Keratinocyte (primary cell): Measurements from ENCODE around the gene ABHD15. TPM values are rescaled to one million over a fixed set of nuclear protein-coding genes. Genes with fewer than 3 reads are reported as not detected.
A peak's percentile ranks its signal among the peaks of the same experiment; 100 is the strongest.

Experiments
- DNase-seq: peaks from one replicate; pipeline ENCODE4 v3.0.0-alpha.2; 2011; ENCODE audit warnings: low read depth, missing footprints, low spot score
- FAIRE-seq: peaks from 2 replicates; lab custom pipeline; 2011; peaks lifted over from hg19 to GRCh38; lab: Jason Lieb, UNC
- H2AFZ ChIP-seq: 2 replicates; pipeline ENCODE4 v1.6.0; 2012; ENCODE audit warnings: low read length, control low read depth, inconsistent platforms; ENCODE audit not compliant: control insufficient read depth
- H3K27ac ChIP-seq: 2 replicates; pipeline ENCODE4 v1.5.1; 2011; ENCODE audit warnings: low read length; ENCODE audit not compliant: control insufficient read depth, insufficient read depth
- H3K27me3 ChIP-seq: 3 replicates; pipeline ENCODE4 v1.6.0; 2011; ENCODE audit warnings: low read length; ENCODE audit not compliant: control insufficient read depth, insufficient read depth; ENCODE audit errors: extremely low read depth
- H3K36me3 ChIP-seq, 2 experiments: 2 replicates in 1 of 2; 3 replicates in 1 of 2; pipeline ENCODE4 v1.5.1; 2011; ENCODE audit warnings: low read length in 2 of 2, mild to moderate bottlenecking in 1 of 2; ENCODE audit not compliant: control insufficient read depth in 2 of 2, insufficient read depth in 2 of 2; ENCODE audit errors: extremely low read depth in 1 of 2
- H3K4me1 ChIP-seq: 3 replicates; pipeline ENCODE4 v1.5.1; 2011; ENCODE audit warnings: low read length; ENCODE audit not compliant: control insufficient read depth, insufficient read depth; ENCODE audit errors: extremely low read depth
- H3K4me2 ChIP-seq: 3 replicates; pipeline ENCODE4 v1.6.0; 2011; ENCODE audit warnings: low read depth, low read length; ENCODE audit not compliant: control insufficient read depth, insufficient read depth; ENCODE audit errors: extremely low read depth
- H3K4me3 ChIP-seq, 3 experiments: fragments of 200-600 bp in 1 of 3; sonication (generic) in 1 of 3; 2 replicates in 2 of 3; 3 replicates in 1 of 3; pipeline ENCODE4 v1.5.1; 2011 to 2016; ENCODE audit warnings: low read length in 3 of 3, mild to moderate bottlenecking in 3 of 3, control low read depth in 2 of 3, inconsistent platforms in 1 of 3, low read depth in 1 of 3, mixed read lengths in 1 of 3, mixed run types in 1 of 3, moderate library complexity in 1 of 3; ENCODE audit not compliant: control insufficient read depth in 2 of 3, insufficient read depth in 2 of 3; ENCODE audit errors: extremely low read depth in 1 of 3
- H3K79me2 ChIP-seq: 2 replicates; pipeline ENCODE4 v1.6.0; 2012; ENCODE audit warnings: low read length; ENCODE audit not compliant: control insufficient read depth, insufficient read depth
- H3K9ac ChIP-seq: 3 replicates; pipeline ENCODE4 v1.6.0; 2011; ENCODE audit warnings: low read length; ENCODE audit not compliant: control insufficient read depth, insufficient read depth; ENCODE audit errors: extremely low read depth
- H3K9me1 ChIP-seq: 3 replicates; pipeline ENCODE4 v1.6.0; 2011; ENCODE audit warnings: low read length; ENCODE audit not compliant: control insufficient read depth, insufficient read depth; ENCODE audit errors: extremely low read depth
- H3K9me3 ChIP-seq: 2 replicates; pipeline ENCODE4 v1.5.1; 2012; ENCODE audit warnings: low read depth, low read length; ENCODE audit not compliant: control insufficient read depth
- H4K20me1 ChIP-seq: 3 replicates; pipeline ENCODE4 v1.6.0; 2011; ENCODE audit warnings: low read length; ENCODE audit not compliant: control insufficient read depth, insufficient read depth; ENCODE audit errors: extremely low read depth
- EZH2 ChIP-seq: IDR thresholded peaks from one replicate; pipeline ENCODE4 v1.6.1; 2012; ENCODE audit warnings: inconsistent platforms, mild to moderate bottlenecking, low read length, moderate library complexity
- dilution Hi-C: fragments of 300-500 bp; cut with MboI; formaldehyde crosslinking; loops from one replicate; pipeline ENCODE4 v1.7.0; 2020; ENCODE audit warnings: low sequenced_read_pairs; ENCODE audit not compliant: extremely low pct_ligation_motif_present
- polyA plus RNA-seq, 5 experiments: library from polyadenylated mRNA; depleted of rRNA in 3 of 5; stranded (reverse) in 3 of 5; stranded (forward) in 1 of 5; unstranded in 1 of 5; fragments of >200 nt; gene quantifications; 1 replicate in 1 of 5; 2 replicates in 3 of 5; 3 replicates in 1 of 5; pipeline versions ENCODE4 v1.2.1 to v1.2.3, GENCODE V29; 2011 to 2012; ENCODE audit warnings: missing spikeins in 2 of 5, low read depth in 1 of 5, low replicate concordance in 1 of 5
- TF ChIP-seq, protein P1 (sequence below), 3 experiments: IDR thresholded peaks in 1 of 3; conservative IDR thresholded peaks in 1 of 3; optimal IDR thresholded peaks in 1 of 3; 2 replicates in 2 of 3; 3 replicates in 1 of 3; pipeline versions ENCODE3 to v1.5.1; 2011; ENCODE audit warnings: low read length in 3 of 3, mild to moderate bottlenecking in 3 of 3, moderate library complexity in 2 of 3, control low read depth in 1 of 3, inconsistent platforms in 1 of 3; ENCODE audit not compliant: insufficient read depth in 2 of 3; ENCODE audit errors: extremely low read depth in 1 of 3

The ABHD15 gene
- polyA plus RNA-seq, 1 donor (not counting 4 experiments of a cell fraction or from before 2014, with no cell fraction given): 6.2 TPM

DNA sequence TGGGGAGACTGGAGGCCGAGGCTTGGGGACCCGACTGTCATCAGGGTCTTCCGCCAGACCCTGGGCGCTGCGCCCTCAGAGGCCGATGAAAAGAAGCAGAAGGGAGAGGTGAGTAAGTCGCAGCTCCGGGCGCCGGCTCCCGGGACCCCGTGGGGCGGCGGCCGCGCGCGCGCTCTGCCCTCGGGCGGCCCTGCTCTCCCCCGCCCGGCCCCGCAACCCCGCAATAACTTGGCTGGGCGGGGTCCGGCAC, 392 bp upstream of the ABHD15 start:
- Histone ChIP-seq H3K4me1 (peaks cover 21% of the 10 kb centered on the region), H3K27ac (peak overlapping the region; percentile 52)

DNA sequence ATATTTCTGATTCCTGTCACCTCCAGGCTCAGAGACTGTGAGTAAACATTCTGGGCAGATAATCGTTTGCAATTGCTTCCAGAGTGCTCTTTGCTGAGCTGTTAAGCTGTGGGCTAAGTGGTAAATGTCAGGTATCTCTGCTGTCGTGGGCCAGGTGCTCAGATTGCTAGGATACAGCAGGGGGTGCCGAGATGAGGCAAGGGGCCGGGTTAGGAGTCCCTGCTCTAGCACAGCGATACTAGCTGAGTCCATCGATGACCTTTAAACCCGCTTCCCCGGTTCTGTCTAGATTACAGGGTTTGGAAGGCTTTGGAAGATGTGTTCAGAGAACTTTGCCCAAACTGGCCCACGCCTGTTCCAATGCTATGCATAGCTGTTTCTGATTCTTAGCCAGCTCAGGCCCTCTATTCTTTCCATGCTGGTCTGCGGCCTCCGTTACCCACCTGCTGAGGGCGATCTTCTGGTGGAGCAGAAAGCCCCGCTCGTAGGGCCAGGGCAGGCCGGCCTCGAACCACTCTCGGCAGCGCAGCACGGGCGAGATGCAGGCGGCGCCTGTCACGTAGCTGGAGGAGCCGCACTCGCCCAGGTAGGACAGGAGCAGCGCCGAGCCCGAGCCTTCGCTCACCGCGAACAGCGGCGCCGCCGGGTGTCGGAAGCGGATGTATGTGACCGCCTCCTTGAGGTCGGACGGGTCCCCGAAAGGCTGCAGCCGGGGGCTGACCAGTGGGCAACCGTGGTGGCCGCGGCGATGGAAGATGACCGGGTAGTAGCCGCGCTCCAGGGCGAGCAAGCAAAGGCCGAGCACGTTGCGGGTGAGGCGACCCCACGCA, 979 bp downstream of the ABHD15 start:
- no peak overlapping the region for H3K27ac ChIP-seq
- peak overlapping the region; percentile 36 to 66 (median 46) for H3K4me3 ChIP-seq
- peak overlapping the region; percentile 74 for H3K4me2 ChIP-seq
- H3K27me3 ChIP-seq: no peaks in the 10 kb centered on the region
- no peaks in the 10 kb centered on the region for H3K9me1 ChIP-seq
- dilution Hi-C loops: no loop called here
- H3K79me2 ChIP-seq: no peaks in the 10 kb centered on the region
- DNase-seq: no peak
- H4K20me1 ChIP-seq: no peaks in the 10 kb centered on the region
- no peak for FAIRE-seq
- H3K9ac ChIP-seq: peak overlapping the region; percentile 44
- no peaks in the 10 kb centered on the region for H3K9me3 ChIP-seq
- H3K4me1 ChIP-seq: peaks cover 21% of the 10 kb centered on the region
- H3K36me3 ChIP-seq: peaks cover 0 to 4% of the 10 kb centered on the region in 2 experiments
- TF ChIP-seq, protein P1, sequence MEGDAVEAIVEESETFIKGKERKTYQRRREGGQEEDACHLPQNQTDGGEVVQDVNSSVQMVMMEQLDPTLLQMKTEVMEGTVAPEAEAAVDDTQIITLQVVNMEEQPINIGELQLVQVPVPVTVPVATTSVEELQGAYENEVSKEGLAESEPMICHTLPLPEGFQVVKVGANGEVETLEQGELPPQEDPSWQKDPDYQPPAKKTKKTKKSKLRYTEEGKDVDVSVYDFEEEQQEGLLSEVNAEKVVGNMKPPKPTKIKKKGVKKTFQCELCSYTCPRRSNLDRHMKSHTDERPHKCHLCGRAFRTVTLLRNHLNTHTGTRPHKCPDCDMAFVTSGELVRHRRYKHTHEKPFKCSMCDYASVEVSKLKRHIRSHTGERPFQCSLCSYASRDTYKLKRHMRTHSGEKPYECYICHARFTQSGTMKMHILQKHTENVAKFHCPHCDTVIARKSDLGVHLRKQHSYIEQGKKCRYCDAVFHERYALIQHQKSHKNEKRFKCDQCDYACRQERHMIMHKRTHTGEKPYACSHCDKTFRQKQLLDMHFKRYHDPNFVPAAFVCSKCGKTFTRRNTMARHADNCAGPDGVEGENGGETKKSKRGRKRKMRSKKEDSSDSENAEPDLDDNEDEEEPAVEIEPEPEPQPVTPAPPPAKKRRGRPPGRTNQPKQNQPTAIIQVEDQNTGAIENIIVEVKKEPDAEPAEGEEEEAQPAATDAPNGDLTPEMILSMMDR (optimal IDR thresholded peaks at IDR 0.05 in 1 of 3, IDR thresholded peaks at IDR 0.05 in 1 of 3, conservative IDR thresholded peaks at IDR 0.05 in 1 of 3; ENCODE audit: extremely low read depth in 1 of 3, insufficient read depth in 2 of 3, low read length in 3 of 3): no peak
- TF ChIP-seq EZH2: no peak
- H2AFZ ChIP-seq: peak overlapping the region; percentile 53

More for the DNA sequence above, 392 bp upstream of the ABHD15 start:
- no peaks in the 10 kb centered on the region for H3K9me1 ChIP-seq
- no peaks in the 10 kb centered on the region for H3K27me3 ChIP-seq
- TF ChIP-seq, protein P1 (optimal IDR thresholded peaks at IDR 0.05 in 1 of 3, IDR thresholded peaks at IDR 0.05 in 1 of 3, conservative IDR thresholded peaks at IDR 0.05 in 1 of 3; ENCODE audit: extremely low read depth in 1 of 3, insufficient read depth in 2 of 3, low read length in 3 of 3): no peak
- TF ChIP-seq EZH2: no peak
- peak overlapping the region; percentile 83 for H2AFZ ChIP-seq
- peaks cover 0 to 4% of the 10 kb centered on the region in 2 experiments for H3K36me3 ChIP-seq
- peak overlapping the region; percentile 57 to 85 (median 81) for H3K4me3 ChIP-seq
- FAIRE-seq (no peak), DNase-seq (no peak)
- H4K20me1 ChIP-seq: no peaks in the 10 kb centered on the region
- dilution Hi-C loops: no loop called here
- peak overlapping the region; percentile 78 for H3K9ac ChIP-seq
- H3K9me3 ChIP-seq: no peaks in the 10 kb centered on the region
- H3K79me2 ChIP-seq: no peaks in the 10 kb centered on the region
- peak overlapping the region; percentile 93 for H3K4me2 ChIP-seq
